Measurements from ENCODE around the gene MSANTD3.
A peak's percentile ranks its signal among the peaks of the same experiment; 100 is the strongest.
"Not testable (repeated sequence)": the region's sequence is repeated elsewhere in the genome, so short reads cannot be mapped to it uniquely, and the experiment has no call there.

Gene MSANTD3

GRCh38 chr9:100427366-100428263 lies 672 bp downstream of the MSANTD3 start:
- in situ Hi-C loops (cut with MboI; ENCODE audit: low pct_unique_long_range_greater_than_20kb, low sequenced_read_pairs), result no loop called here
- DNase-seq, result peak; percentile 58

GRCh38 chr9:100428871-100429654 lies 2.1 kb downstream of the MSANTD3 start:
- no peak for DNase-seq
- in situ Hi-C loops (cut with MboI; ENCODE audit: low pct_unique_long_range_greater_than_20kb, low sequenced_read_pairs), result no loop called here

- in situ Hi-C loops (cut with MboI; ENCODE audit: low pct_unique_long_range_greater_than_20kb, low sequenced_read_pairs), result no loop called here
- no peak for DNase-seq
These were observed 3.5 kb downstream of the MSANTD3 start for GRCh38 chr9:100430286-100430940.

- no peak for DNase-seq
- in situ Hi-C loops (cut with MboI; ENCODE audit: low pct_unique_long_range_greater_than_20kb, low sequenced_read_pairs), result no loop called here
These were observed 4.9 kb downstream of the MSANTD3 start for GRCh38 chr9:100431886-100432285.

DNA sequence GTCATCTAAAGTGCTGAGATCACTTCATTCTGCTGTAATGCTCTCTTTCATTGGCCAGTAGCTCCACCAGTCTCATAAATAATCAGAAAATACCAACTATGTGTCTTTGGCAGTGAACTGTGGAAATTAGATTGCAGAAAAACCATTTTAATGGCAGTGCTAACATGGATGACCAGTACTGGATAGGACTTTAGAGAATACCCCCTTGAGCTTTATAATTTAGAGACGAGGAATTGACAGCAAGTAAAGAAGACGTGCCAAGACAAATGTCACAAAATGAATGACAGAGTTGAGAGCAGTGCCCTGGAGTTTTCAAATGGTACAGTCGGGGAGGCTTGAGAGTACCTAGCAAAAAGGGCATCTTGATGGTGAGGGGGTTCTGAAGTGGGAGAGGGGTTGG lies 5.8 kb downstream of the MSANTD3 start:
- DNase-seq, result no peak
- in situ Hi-C loops (cut with MboI; ENCODE audit: low pct_unique_long_range_greater_than_20kb, low sequenced_read_pairs), result no loop called here

DNA sequence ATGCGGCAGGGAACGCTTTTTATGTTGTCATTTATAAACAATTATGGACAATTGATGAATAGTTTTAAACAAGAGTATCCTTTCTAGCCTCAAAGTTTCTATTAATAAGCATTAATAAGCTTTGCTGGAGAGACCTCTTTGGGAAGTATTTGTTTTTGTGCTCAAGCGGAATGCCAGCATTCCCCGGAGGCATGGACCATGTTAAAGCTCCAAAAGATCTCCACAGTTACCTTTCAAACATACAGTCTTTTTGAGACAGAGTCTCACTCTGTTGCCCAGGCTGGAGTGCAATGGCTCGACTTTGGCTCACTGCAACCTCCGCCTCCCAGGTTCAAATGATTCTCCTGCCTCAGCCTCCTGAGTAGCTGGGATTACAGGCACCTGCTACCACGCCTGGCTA lies 9.6 kb downstream of the MSANTD3 start:
- in situ Hi-C loops (cut with MboI; ENCODE audit: low pct_unique_long_range_greater_than_20kb, low sequenced_read_pairs), result no loop called here

GRCh38 chr9:100437860-100438805 lies 11.2 kb downstream of the MSANTD3 start:
- in situ Hi-C loops (cut with MboI; ENCODE audit: low pct_unique_long_range_greater_than_20kb, low sequenced_read_pairs), result no loop called here
- peak; percentile 74 for DNase-seq

More for the DNA sequence above, 9.6 kb downstream of the MSANTD3 start:
- DNase-seq, result no peak

DNA sequence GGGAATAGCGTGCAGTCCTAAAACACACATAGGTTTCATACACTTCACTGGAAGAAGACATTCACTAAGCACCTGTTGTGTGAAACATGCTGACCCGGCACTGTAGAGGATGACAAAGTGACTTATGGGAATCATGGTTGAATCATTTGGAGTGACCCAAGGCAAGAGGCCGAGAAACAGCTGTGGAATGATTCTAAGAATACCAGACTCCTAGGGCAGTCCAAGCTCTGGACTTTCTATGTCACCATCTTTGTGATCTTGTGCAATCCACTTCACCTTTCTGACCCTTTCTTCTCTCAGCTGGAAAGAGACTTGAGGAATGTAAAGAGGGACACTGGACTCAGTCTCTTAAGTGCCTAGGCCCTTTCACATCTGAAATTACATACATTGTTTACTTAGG lies 13.1 kb downstream of the MSANTD3 start:
- DNase-seq, result no peak
- in situ Hi-C loops (cut with MboI; ENCODE audit: low pct_unique_long_range_greater_than_20kb, low sequenced_read_pairs), result no loop called here

DNA sequence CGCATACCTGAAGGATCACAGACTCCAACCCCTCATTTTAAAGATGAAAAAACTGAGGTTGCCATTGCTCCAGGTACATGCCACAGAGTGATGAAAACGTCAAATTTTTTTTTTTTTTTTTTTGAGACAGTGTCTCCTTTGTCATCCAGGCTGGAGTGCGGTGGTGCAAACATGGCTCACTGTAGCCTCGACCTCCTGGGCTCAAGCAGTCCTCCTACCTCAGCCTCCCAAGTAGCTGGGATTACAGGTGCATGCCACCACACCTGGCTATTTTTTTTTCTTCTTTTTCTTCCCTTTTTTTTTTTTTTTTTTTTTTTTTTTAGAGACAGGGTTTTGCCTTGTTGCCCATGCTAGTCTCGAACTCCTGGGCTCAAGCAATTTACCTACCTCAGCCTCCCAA lies 13.5 kb downstream of the MSANTD3 start:
- DNase-seq; in situ Hi-C loops (cut with MboI; ENCODE audit: low pct_unique_long_range_greater_than_20kb, low sequenced_read_pairs): not testable (repeated sequence)

DNA sequence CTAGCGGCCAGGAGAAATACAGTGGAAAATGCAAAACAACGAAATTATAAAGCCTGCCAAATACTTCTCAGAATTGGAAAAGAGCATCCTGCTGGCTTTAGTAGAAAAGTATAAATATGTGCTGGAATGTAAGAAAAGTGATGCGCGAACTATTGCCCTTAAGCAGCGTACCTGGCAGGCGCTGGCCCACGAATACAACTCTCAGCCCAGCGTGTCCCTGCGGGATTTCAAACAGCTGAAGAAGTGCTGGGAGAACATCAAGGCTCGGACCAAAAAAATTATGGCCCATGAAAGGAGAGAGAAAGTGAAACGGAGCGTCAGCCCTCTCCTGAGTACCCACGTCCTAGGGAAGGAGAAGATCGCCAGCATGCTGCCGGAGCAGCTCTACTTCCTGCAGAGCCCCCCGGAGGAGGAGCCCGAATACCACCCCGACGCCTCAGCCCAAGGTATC lies 15.0 kb downstream of the MSANTD3 start:
- no peak for DNase-seq
- in situ Hi-C loops (cut with MboI; ENCODE audit: low pct_unique_long_range_greater_than_20kb, low sequenced_read_pairs), result no loop called here

GRCh38 chr9:100443781-100444768 lies 17.1 kb downstream of the MSANTD3 start:
- peak; percentile 20 for DNase-seq
- in situ Hi-C loops (cut with MboI; ENCODE audit: low pct_unique_long_range_greater_than_20kb, low sequenced_read_pairs), result no loop called here

- in situ Hi-C loops (cut with MboI; ENCODE audit: low pct_unique_long_range_greater_than_20kb, low sequenced_read_pairs), result no loop called here
- no peak for DNase-seq
These were observed 18.4 kb downstream of the MSANTD3 start for GRCh38 chr9:100445161-100445902.

- no peak for DNase-seq
- in situ Hi-C loops (cut with MboI; ENCODE audit: low pct_unique_long_range_greater_than_20kb, low sequenced_read_pairs), result no loop called here
These were observed 19.1 kb downstream of the MSANTD3 start for GRCh38 chr9:100445903-100446549.

GRCh38 chr9:100447041-100447440 lies 20.1 kb downstream of the MSANTD3 start:
- in situ Hi-C loops (cut with MboI; ENCODE audit: low pct_unique_long_range_greater_than_20kb, low sequenced_read_pairs), result no loop called here
- no peak for DNase-seq

DNA sequence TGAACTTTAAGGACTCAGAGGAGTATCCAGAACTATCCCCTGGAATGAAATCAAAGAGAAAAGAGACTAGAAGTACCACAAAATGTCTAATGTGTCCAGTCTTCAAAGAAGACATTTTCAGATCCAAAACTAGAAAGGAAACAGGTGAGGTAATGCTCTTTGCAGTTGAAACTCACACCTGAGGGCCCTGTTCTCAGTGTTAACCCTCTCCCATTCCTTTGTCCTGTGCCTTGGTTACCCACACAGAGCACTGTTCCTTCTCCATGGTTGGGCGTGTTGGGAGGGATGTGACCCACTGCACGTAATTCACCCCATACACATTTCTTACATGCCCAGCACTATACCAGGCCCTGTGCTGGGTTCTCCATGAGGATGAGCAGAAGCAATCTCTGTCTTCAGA lies 21.3 kb downstream of the MSANTD3 start:
- in situ Hi-C loops (cut with MboI; ENCODE audit: low pct_unique_long_range_greater_than_20kb, low sequenced_read_pairs), result no loop called here
- DNase-seq, result no peak

DNA sequence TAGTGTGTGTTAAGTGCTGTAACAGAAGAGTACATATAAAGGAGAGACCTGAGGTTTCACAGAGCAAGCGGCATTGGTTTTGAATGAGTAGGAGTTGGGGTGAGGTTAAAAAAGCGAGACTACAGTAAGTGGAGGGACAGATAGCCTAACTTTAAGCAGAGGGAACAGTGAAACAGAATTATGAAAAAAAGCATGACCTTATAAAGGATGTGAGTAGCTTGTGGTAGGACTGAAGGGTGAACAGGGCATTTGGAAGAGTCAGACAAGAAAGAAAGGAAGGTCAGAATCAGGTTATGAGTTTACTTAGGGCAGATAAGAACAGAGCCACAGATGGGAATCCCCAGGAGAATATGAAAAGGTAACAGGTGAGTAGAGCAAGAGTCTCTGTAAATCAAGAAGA lies 22.5 kb downstream of the MSANTD3 start:
- in situ Hi-C loops (cut with MboI; ENCODE audit: low pct_unique_long_range_greater_than_20kb, low sequenced_read_pairs), result no loop called here
- DNase-seq, result no peak

Measured in KBM-7 (cell line).